ENCODE measurements around the gene ZSWIM8. TPM values are rescaled to one million over a fixed set of nuclear protein-coding genes. Genes with fewer than 3 reads are reported as not detected.

The ZSWIM8 gene
- total and polyA plus RNA-seq, 10 of the 15 experiments (the other 5 are each of a cell fraction or from before 2014, with no cell fraction given): 7.8 to 47.1 (median 23.6) TPM

GRCh38 chr10:73800560-73801252 is 15.3 kb downstream of the ZSWIM8 start (continued):
- TF ChIP-seq ZBTB40 (IDR thresholded peaks at IDR 0.05; ENCODE audit: borderline replicate concordance) (no peak), ZNF207 (IDR thresholded peaks at IDR 0.05; ENCODE audit: borderline replicate concordance) (no peak), CREM (IDR thresholded peaks at IDR 0.05; ENCODE audit: low read depth) (no peak), ZBTB33 (IDR thresholded peaks at IDR 0.05) (no peak)

GRCh38 chr10:73801253-73801590 is 15.8 kb downstream of the ZSWIM8 start:
- DNase-seq (ENCODE audit: low read depth, low spot score): no peak
- peaks cover 25% of the 10 kb centered on the region for H3K4me1 ChIP-seq (ENCODE audit: control insufficient read depth, insufficient read depth, low read length)
- no peak overlapping the region for H3K4me3 ChIP-seq
- ChIA-PET CTCF (no interaction called here), RAD21 (ENCODE audit: unreplicated experiment) (no interaction called here), POLR2A (no interaction called here), SMC1A (ENCODE audit: uncharacterized antibody, unreplicated experiment) (interaction anchor here (1.4 kb wide), 1 partner anchor 9 kb away, joined by 3 read pairs; no protein-coding TSS in a partner anchor)
- in situ Hi-C loops (cut with MboI) (no loop called here), intact Hi-C loops (cut with micrococcal nuclease; ENCODE audit: unreplicated experiment) (no loop called here)
- no peak overlapping the region for H2AFZ ChIP-seq (ENCODE audit: control insufficient read depth, low read depth, low read length)
- no peak for FAIRE-seq
- peaks cover 17 to 22% of the 10 kb centered on the region in 2 experiments; a peak in 3 of 4 replicates for H3K36me3 ChIP-seq (ENCODE audit: control insufficient read depth in 2 of 2, insufficient read depth in 2 of 2, low read length in 1 of 2)
- no peak for ATAC-seq
- H4K20me1 ChIP-seq (ENCODE audit: control insufficient read depth, insufficient read depth): no peaks in the 10 kb centered on the region
- H3K9ac ChIP-seq (ENCODE audit: control insufficient read depth, insufficient read depth, low read length): no peak overlapping the region
- no peak overlapping the region for H3K4me2 ChIP-seq (ENCODE audit: control insufficient read depth, insufficient read depth)
- H3K27ac ChIP-seq (ENCODE audit: control insufficient read depth, insufficient read depth): no peak overlapping the region
- H3K79me2 ChIP-seq (ENCODE audit: control insufficient read depth, insufficient read depth, low read length): no peaks in the 10 kb centered on the region; the same call in 1 of the 2 replicates
- no peaks in the 10 kb centered on the region for H3K27me3 ChIP-seq (replicated peaks in 1 of 2; ENCODE audit: control insufficient read depth in 2 of 2, insufficient read depth in 2 of 2, low read length in 1 of 2)
- no peaks in the 10 kb centered on the region for H3K9me3 ChIP-seq (replicated peaks; ENCODE audit: control insufficient read depth, insufficient read depth, low read length)
- BruUV-seq (replicated peaks): no TSS peak
- TF ChIP-seq PAX5 (IDR thresholded peaks at IDR 0.05; ENCODE audit: borderline replicate concordance, low read depth, low read length) (no peak), POLR2A (IDR thresholded peaks at IDR 0.05; ENCODE audit: low read depth, low read length) (peak; percentile 67), REST (IDR thresholded peaks at IDR 0.05; ENCODE audit: low read depth, low read length) (no peak)
- 97% methylated on average over 13 of the region's 13 CpGs for WGBS (ENCODE audit: insufficient coverage, insufficient replicate concordance, low lambda C conversion rate, missing lambda C conversion rate)

All from GM12878 (cell line).